ENCODE data around the gene ROPN1L. TPM values are rescaled to one million over a fixed set of nuclear protein-coding genes. Genes with fewer than 3 reads are reported as not detected.

The ROPN1L gene
- total and polyA plus RNA-seq, 2 of the 8 experiments (the other 6 are each of a cell fraction or from before 2014, with no cell fraction given): 0.24 to 0.73 TPM

GRCh38 chr5:10463566-10463965 lies 21.9 kb downstream of the ROPN1L start:
- no peak overlapping the region for H4K5ac ChIP-seq (ENCODE audit: insufficient read length, low read depth, low read length)
- no peaks in the 10 kb centered on the region for H3K36me3 ChIP-seq (ENCODE audit: control insufficient read depth in 2 of 4, insufficient read depth in 4 of 4, low read length in 3 of 4)
- H3K56ac ChIP-seq (replicated peaks; ENCODE audit: insufficient read length, low read depth, low read length): no peak overlapping the region
- no peak overlapping the region for H3K4ac ChIP-seq (replicated peaks; ENCODE audit: insufficient read length, low read depth, low read length)
- no peaks in the 10 kb centered on the region for H4K20me1 ChIP-seq (replicated peaks in 1 of 2; ENCODE audit: control insufficient read depth in 1 of 2, insufficient read depth in 2 of 2, low read length in 2 of 2)
- H2AFZ ChIP-seq (ENCODE audit: low read length): no peak overlapping the region
- H2AK5ac ChIP-seq (ENCODE audit: low read depth, low read length): no peak overlapping the region
- H4K8ac ChIP-seq (ENCODE audit: extremely low read depth, insufficient read depth, low read length): no peak overlapping the region
- no peak overlapping the region for H2BK5ac ChIP-seq (ENCODE audit: low read depth, low read length)
- FAIRE-seq (no peak), DNase-seq (ENCODE audit: low read depth in 1 of 2, low spot score in 2 of 2) (no peak)
- no peak overlapping the region for H3K4me2 ChIP-seq (ENCODE audit: insufficient read depth in 1 of 2, low read depth in 2 of 2, low read length in 2 of 2)
- no peak overlapping the region for H4K91ac ChIP-seq (replicated peaks; ENCODE audit: insufficient read length, low read length)
- H2BK20ac ChIP-seq (ENCODE audit: low read length): no peak overlapping the region
- no peak overlapping the region for H3K18ac ChIP-seq (ENCODE audit: extremely low read depth, low read length)
- 0 out of 2 replicates have a peak, but pooled peaks cover 2% of the 10 kb centered on the region for H3K79me1 ChIP-seq (ENCODE audit: low read depth, low read length)
- no peak overlapping the region for H2BK15ac ChIP-seq (ENCODE audit: low read length)
- WGBS, 2 experiments (ENCODE audit: extremely low coverage in 1 of 2, insufficient coverage in 1 of 2, insufficient read length in 1 of 2, insufficient replicate concordance in 2 of 2, low coverage in 1 of 2, low lambda C conversion rate in 2 of 2, missing lambda C conversion rate in 1 of 2): 99% methylated on average over 6 of the region's 6 CpGs; no CpG with 5 or more reads in 1 of the 2 experiments
- no peaks in the 10 kb centered on the region for H3K9me3 ChIP-seq (ENCODE audit: insufficient read depth in 2 of 2, low read depth in 1 of 2, low read length in 1 of 2)
- H3K23ac ChIP-seq (ENCODE audit: insufficient read length): no peak overlapping the region
- ChIA-PET POLR2A (ENCODE audit: partially characterized antibody) (no interaction called here), CTCF (ENCODE audit: partially characterized antibody) (interaction anchor here (0.6 to 1.8 kb wide), 3 partner anchors 10 to 139 kb away, joined by 4 to 8 read pairs (median 5); no protein-coding TSS in a partner anchor)
- H3K4me3 ChIP-seq (ENCODE audit: extremely low read depth in 1 of 4, insufficient read depth in 2 of 4, low read depth in 3 of 4, low read length in 4 of 4): no peak overlapping the region
- no peak overlapping the region for H3K27ac ChIP-seq (ENCODE audit: low read depth, low read length)
- no peaks in the 10 kb centered on the region for H3K27me3 ChIP-seq (replicated peaks in 1 of 4; ENCODE audit: control insufficient read depth in 3 of 4, extremely low read depth in 1 of 4, insufficient read depth in 3 of 4, low read length in 3 of 4)
- no peak overlapping the region for H2BK12ac ChIP-seq (ENCODE audit: low read depth, low read length)
- H3K4me1 ChIP-seq (replicated peaks in 1 of 4; ENCODE audit: control insufficient read depth in 3 of 4, insufficient read depth in 4 of 4, low read length in 3 of 4): peaks cover 5 to 13% (median 9%) of the 10 kb centered on the region in 4 experiments
- H3K14ac ChIP-seq (ENCODE audit: insufficient read length): no peak overlapping the region
- H3K9ac ChIP-seq (replicated peaks in 1 of 4; ENCODE audit: extremely low read depth in 1 of 4, low read depth in 3 of 4, low read length in 3 of 4): no peak overlapping the region
- H2BK120ac ChIP-seq (replicated peaks; ENCODE audit: low read depth, low read length): no peak overlapping the region
- H3K23me2 ChIP-seq (ENCODE audit: low read depth, low read length): no peaks in the 10 kb centered on the region
- H3K79me2 ChIP-seq (ENCODE audit: control insufficient read depth in 1 of 2, insufficient read depth in 2 of 2, low read length in 2 of 2): no peaks in the 10 kb centered on the region
- TF ChIP-seq BRCA1 (IDR thresholded peaks at IDR 0.05; ENCODE audit: low read depth, low read length) (no peak), KDM5A (IDR thresholded peaks at IDR 0.05; ENCODE audit: low read length) (no peak)

Measured in H1 (cell line).